Muscle layer of duodenum (tissue), 2 donors: ENCODE results near the gene TBC1D20.

ENCODE experiments used
- H3K27ac ChIP-seq: one replicate; pipeline ENCODE4 v1.7.0; 2013; ENCODE audit warnings: mild to moderate bottlenecking, low read length
- H3K27me3 ChIP-seq: one replicate; pipeline ENCODE4 v1.7.0; 2013; ENCODE audit warnings: low read depth, mild to moderate bottlenecking, control low read depth, low read length
- H3K36me3 ChIP-seq, 2 donors: one replicate each; pipeline ENCODE4 v1.7.0; 2013; ENCODE audit warnings: low read length in 2 of 2, control low read depth in 1 of 2, mild to moderate bottlenecking in 1 of 2; ENCODE audit not compliant: insufficient read depth in 2 of 2, control insufficient read depth in 1 of 2
- H3K4me1 ChIP-seq, 2 donors: one replicate each; pipeline ENCODE4 v1.7.0; 2013; ENCODE audit warnings: low read length in 2 of 2, mild to moderate bottlenecking in 2 of 2, control low read depth in 1 of 2, moderate library complexity in 1 of 2; ENCODE audit not compliant: insufficient read depth in 2 of 2, control insufficient read depth in 1 of 2
- H3K4me3 ChIP-seq, 2 donors: one replicate each; pipeline ENCODE4 v1.7.0; 2013; ENCODE audit warnings: low read length in 2 of 2, low read depth in 1 of 2, mild to moderate bottlenecking in 1 of 2
- H3K9me3 ChIP-seq, 2 donors: one replicate each; pipeline ENCODE4 v1.7.0; 2013; ENCODE audit warnings: low read length in 2 of 2, control low read depth in 1 of 2, mild to moderate bottlenecking in 1 of 2; ENCODE audit not compliant: control insufficient read depth in 1 of 2
- donor health status: healthy.

Gene TBC1D20

DNA sequence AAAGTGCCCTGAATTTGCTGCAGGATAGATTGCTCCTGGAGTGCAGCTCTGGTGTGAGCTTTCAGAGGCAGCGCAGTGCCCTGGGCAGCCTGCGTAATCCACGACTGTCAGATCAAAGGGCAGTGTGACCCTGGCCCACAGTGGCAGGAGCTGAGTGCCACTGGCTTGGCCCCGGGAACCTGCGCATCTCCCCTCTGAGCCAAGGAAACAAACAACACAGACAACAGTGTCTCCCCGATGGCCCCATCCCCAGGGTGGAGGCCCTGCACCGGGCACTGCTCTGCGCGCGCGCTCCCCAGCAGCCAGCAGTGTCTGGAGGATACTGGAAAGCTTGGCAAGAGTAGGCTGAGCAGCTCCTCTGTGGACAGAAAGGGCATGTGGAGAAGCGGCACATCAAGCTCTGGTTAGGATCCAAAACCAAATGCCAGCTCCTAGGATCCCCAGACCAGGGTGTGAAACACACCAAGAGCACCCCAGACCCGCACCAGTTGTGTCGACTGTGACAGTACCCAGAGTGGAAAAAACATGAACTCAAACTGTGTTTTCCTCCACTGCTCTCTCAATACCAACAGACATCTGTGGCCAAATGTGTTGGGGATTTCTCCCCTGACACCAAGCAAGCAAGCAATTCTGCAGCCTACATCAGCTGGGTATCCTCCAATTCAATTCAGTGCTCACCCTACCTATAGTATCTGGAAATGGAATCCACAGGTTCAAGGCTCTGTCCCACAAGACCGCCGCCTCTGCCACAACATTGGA, 27.5 kb downstream of the TBC1D20 start:
- no peaks in the 10 kb centered on the region for H3K27me3 ChIP-seq
- H3K4me1 ChIP-seq = no peaks in the 10 kb centered on the region
- peaks cover 49 to 83% of the 10 kb centered on the region in 2 donors for H3K36me3 ChIP-seq
- no peak overlapping the region for H3K4me3 ChIP-seq
- no peak overlapping the region for H3K27ac ChIP-seq
- H3K9me3 ChIP-seq = no peaks in the 10 kb centered on the region

DNA sequence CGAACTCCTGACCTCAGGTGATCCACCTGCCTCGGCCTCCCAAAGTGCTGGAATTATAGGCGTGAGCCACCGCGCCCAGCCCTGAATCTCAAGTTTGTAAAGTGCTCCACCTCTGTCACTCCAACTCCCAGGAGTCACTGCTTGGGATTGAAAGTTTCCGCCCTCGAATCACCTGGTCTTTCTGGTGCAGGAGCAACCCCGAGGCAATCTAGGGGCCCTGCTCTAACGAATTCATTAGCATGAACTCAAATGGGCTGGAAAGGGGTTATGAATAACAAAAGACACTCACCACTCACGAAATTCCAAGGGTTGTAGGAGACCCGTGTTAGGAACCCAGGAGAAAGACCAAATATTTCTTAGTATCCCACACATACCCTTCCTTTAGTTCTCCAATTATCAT, 28.1 kb downstream of the TBC1D20 start:
- peaks cover 46 to 83% of the 10 kb centered on the region in 2 donors for H3K36me3 ChIP-seq

DNA sequence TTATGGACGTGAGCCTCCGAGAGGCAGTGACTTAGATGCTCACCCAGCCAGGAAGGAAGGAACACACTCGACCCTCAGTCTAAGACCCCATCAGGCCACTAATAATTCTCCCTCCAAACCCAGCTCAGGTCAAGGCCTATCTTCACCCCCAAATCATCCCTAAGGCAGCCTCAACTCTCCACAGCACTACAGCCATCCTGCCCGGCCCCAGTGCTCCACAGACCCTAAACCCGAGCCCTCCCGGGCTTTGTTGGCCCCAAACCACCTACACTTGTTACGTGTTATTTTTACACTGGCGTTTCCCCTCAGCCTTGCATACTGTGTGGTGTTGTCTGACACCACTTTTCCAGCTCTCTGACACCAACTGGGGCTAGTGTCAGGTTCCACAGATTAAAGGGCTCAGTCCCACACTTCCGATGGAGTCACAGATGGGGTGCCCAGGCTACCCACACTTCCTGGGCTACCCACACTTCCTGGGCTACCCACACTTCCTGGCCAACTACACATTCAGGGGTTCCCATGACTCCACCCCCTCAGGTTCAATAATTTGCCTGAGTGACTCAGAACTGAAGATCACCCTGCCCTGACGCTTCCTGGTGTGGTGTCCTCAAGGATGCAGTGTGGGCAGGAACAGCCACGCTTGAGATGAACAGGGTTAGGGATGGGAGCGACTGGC, 28.9 kb downstream of the TBC1D20 start:
- Histone ChIP-seq H3K4me3 (no peak overlapping the region), H3K27ac (no peak overlapping the region), H3K36me3 (peaks cover 46 to 80% of the 10 kb centered on the region in 2 donors)

More for the DNA sequence above, 28.1 kb downstream of the TBC1D20 start:
- Histone ChIP-seq H3K9me3 (no peaks in the 10 kb centered on the region), H3K27me3 (no peaks in the 10 kb centered on the region), H3K27ac (no peak overlapping the region), H3K4me1 (no peaks in the 10 kb centered on the region), H3K4me3 (no peak overlapping the region)

DNA sequence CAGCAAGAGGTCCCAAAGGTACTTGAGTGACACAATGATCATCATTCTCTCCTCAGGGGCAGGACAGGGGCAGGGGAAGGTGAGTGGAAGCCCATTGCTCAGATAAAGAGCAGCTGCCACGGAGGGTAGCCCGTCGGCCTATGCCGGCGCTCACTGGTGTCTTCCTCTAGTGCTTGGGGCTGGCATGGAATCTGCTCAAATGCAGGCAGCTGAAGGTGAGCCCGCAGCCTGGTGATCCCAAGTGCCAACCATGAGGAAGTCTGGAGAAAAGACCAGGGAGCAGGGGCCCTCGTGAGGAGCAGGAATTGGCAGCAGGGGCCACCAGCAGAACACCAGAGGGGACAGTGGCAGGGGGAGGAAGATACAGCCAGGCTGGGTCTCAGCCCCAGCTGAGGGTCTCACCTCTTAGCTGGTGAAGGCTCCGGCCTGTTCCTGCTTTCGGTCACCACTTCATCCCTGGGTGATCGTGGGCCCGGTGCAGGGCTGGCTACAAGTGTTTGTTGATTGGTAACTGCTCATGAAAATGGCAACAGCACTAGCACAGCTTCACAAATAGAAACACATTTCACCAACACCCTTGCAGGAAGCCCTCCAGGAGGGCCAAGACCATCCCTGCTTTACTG, 29.5 kb downstream of the TBC1D20 start:
- Histone ChIP-seq H3K4me1 (no peaks in the 10 kb centered on the region), H3K4me3 (no peak overlapping the region), H3K36me3 (peaks cover 42 to 80% of the 10 kb centered on the region in 2 donors), H3K27ac (no peak overlapping the region), H3K27me3 (no peaks in the 10 kb centered on the region), H3K9me3 (no peaks in the 10 kb centered on the region)

More for the DNA sequence above, 28.9 kb downstream of the TBC1D20 start:
- Histone ChIP-seq H3K9me3 (no peaks in the 10 kb centered on the region), H3K4me1 (no peaks in the 10 kb centered on the region), H3K27me3 (no peaks in the 10 kb centered on the region)

DNA sequence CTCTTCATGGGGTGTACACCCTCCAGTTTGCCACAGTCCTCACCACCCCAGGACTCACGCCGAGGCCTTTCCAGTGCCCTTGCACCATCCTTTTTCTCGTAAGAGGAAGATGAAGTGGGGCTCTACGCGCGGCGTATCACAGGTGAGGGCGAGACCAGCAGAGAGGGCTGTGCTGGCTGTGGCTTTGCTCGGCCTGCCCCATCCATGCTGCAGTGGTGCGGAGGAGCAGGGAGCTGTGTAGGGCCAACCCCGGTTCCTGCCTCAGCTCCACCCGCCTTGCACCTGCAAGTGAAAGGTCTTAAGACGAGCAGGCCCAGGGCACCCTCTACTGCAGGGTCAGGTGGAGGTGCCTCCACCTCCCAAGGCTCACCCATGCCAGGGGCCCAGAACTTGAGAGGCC, 30.1 kb downstream of the TBC1D20 start:
- H3K36me3 ChIP-seq = peaks cover 42 to 81% of the 10 kb centered on the region in 2 donors
- H3K27ac ChIP-seq = no peak overlapping the region
- no peak overlapping the region for H3K4me3 ChIP-seq
- H3K27me3 ChIP-seq = no peaks in the 10 kb centered on the region
- H3K9me3 ChIP-seq = no peaks in the 10 kb centered on the region
- no peaks in the 10 kb centered on the region for H3K4me1 ChIP-seq

DNA sequence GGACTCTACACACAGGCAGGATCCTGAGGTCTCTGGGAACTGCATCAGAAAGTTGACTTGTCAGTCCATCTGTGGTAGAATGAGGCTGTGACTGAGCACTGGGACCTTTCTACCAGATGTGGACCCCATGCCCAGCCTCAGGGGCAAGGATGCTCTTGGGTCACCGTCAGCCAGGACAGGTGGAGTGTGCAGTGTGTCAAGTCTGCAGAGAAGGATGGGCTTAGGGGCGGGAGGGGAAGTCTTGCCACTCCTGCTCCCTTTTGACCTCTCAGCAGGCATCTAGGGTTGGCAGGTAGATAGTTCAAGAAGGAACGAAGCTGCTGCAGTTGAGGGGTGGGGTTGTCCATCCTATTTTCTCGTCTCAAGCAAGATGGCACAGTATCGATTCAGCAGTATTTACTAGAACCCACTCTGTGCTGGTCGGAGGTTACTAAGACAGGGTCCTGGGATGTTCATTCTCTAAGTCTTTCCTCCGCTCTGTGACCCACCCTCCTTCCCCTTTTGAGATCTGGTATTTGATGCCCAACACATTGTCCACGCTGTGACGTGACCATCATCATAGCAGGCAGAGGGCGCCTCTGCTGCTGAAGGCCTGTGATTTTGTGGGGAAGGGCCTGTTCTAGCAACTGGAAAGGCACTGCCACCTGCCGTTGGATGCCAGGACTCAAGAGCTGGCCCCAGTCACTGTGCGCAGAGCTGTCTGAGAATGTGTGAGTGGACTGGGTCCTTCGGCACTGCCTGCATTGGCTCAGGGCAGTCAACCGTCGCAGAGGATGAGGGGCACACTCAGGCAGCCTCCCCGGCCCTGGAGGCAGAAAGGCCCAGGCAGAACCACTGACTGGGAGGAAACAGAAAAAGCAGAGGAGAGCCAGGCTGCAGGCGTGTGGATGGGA, 31.1 kb downstream of the TBC1D20 start:
- peaks cover 39 to 82% of the 10 kb centered on the region in 2 donors for H3K36me3 ChIP-seq
- H3K4me1 ChIP-seq = no peaks in the 10 kb centered on the region
- H3K27ac ChIP-seq = no peak overlapping the region
- no peak overlapping the region for H3K4me3 ChIP-seq
- H3K27me3 ChIP-seq = no peaks in the 10 kb centered on the region
- H3K9me3 ChIP-seq = no peaks in the 10 kb centered on the region

DNA sequence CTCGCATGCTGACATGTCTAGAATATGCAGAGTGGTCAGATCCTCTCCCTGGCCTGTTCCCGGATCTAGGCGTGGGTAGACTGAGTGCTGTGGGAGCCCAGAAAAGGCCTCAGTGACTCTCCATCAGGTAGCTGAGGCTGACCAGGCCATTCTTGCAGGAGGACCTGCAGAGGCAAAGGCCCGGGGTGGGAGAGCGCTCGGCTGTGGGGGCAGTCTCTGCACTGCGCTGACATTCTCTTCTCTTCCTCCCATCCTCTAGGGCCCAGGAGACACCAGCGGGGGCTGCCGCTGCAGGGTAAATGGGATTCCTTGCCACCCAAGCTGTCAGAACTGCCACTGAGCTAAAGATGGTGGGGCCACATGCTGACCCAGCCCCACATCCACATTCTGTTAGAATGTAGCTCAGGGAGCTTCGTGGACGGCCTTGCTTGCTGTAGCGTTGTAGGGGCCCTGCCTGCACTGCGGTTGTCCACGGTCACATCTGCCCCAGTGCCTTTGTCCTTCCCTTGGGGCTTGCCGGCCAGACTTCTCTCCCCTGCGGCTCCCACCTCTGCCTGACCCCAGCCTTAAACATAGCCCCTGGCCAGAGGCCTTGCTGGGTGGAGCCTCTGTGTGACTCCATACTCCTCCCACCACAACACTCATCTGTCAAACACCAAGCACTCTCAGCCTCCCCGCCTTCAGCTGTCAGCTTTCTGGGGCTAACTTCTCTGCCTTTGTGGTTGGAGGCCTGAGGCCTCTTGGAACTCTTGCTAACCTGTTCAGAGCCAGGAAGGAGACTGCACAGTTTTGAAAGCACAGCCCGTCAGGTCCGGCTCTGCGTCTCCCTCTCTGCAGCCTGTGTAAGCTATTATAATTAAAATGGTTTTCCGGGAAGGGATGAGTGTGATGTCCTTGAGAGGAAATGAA, 32.0 kb downstream of the TBC1D20 start:
- H3K27ac ChIP-seq = no peak overlapping the region
- peaks cover 34 to 82% of the 10 kb centered on the region in 2 donors for H3K36me3 ChIP-seq

DNA sequence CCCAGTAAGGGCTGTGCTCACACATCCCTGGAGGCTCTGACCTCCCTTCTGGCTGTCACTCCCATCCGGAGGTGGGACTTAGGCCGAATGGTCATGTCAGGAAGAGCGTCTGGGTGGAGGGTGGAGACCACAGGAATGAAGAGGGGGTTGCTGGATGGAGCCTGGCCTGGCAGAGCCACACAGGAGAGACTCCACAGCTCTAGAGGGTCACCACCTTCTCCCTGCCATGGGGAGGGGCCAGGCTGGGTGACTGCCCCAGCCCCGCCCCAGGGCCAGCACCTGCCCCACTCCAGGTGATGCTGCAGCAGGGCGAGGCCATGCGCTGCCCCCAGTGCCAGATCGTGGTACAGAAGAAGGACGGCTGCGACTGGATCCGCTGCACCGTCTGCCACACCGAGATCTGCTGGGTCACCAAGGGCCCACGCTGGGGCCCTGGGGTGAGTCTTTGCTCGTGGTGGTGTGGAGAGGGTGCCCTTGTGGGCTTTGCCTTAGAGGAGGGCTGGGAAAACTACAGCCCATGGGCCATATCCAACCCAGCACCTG, 33.6 kb downstream of the TBC1D20 start:
- Histone ChIP-seq H3K9me3 (no peaks in the 10 kb centered on the region), H3K4me3 (no peak overlapping the region), H3K27ac (no peak overlapping the region), H3K27me3 (no peaks in the 10 kb centered on the region), H3K4me1 (no peaks in the 10 kb centered on the region), H3K36me3 (peaks cover 36 to 81% of the 10 kb centered on the region in 2 donors)

More for the DNA sequence above, 32.0 kb downstream of the TBC1D20 start:
- Histone ChIP-seq H3K4me1 (no peaks in the 10 kb centered on the region), H3K9me3 (no peaks in the 10 kb centered on the region), H3K4me3 (no peak overlapping the region), H3K27me3 (no peaks in the 10 kb centered on the region)

DNA sequence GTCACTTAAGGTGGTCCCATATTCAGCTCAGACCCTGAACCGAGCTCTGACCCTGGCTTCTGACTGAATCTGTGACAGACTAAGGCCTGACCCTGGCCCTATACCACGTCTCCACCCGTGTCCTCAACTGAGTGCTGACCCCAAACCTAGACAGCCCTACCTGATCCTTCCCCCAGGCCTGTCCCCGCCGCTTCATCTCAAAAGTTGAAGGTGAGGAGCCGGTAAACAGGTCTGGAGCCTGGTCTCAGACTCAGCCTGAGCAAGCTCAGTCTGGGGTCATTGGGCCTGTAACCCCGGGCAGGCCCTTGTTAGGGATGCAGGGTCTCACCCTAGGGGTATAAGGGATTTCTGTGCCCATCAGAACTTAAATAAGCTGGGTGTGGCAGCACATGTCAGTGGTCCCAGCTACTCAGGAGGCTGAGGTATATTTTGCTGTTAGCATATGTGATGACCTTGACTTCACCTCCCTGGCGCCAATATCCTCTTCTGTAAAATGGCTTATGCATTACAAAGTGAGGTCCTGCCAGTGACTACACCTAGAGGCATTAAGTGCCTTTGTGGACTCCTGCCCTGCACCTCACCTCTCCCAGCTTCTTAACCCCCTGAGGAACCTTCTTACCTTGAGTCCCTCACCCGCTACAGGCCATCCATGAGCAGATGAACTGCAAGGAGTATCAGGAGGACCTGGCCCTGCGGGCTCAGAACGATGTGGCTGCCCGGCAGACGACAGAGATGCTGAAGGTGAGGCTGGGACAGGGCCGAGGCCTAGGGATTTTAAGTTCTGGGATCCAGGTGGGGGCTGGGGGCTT, 34.3 kb downstream of the TBC1D20 start:
- no peak overlapping the region for H3K27ac ChIP-seq
- no peaks in the 10 kb centered on the region for H3K27me3 ChIP-seq
- no peaks in the 10 kb centered on the region for H3K4me1 ChIP-seq
- peaks cover 36 to 81% of the 10 kb centered on the region in 2 donors for H3K36me3 ChIP-seq
- H3K9me3 ChIP-seq = no peaks in the 10 kb centered on the region
- no peak overlapping the region for H3K4me3 ChIP-seq
